DND-41 (cell line): ENCODE measurements around the gene SULT1C3.

Experiments used
- ATAC-seq: fragments of 200-7000 bp; cut with Tn5 transposase; 3 replicates; pipeline ENCODE4 v1.9.1; 2021; ENCODE audit warnings: low read depth; ENCODE audit not compliant: insufficient read depth
- DNase-seq: peaks from one replicate; pipeline ENCODE4 v3.0.0-alpha.2; 2020
- H2AFZ ChIP-seq: 2 replicates; pipeline ENCODE4 v1.6.0; 2012; ENCODE audit warnings: low read depth, low read length
- H3K27ac ChIP-seq: 2 replicates; pipeline ENCODE4 v1.5.1; 2012; ENCODE audit warnings: low read length, inconsistent platforms
- H3K27me3 ChIP-seq: fragments of 200-600 bp; sonication (generic); 2 replicates; pipeline ENCODE4 v1.6.0; 2012; ENCODE audit warnings: low read length, mild to moderate bottlenecking, inconsistent platforms; ENCODE audit not compliant: insufficient read depth, poor library complexity
- H3K36me3 ChIP-seq: 2 replicates; pipeline ENCODE4 v1.5.1; 2012; ENCODE audit warnings: low read length, inconsistent platforms; ENCODE audit not compliant: insufficient read depth
- H3K4me1 ChIP-seq: 2 replicates; pipeline ENCODE4 v1.5.1; 2012; ENCODE audit warnings: mild to moderate bottlenecking, low read length; ENCODE audit not compliant: insufficient read depth
- H3K4me2 ChIP-seq: 2 replicates; pipeline ENCODE4 v1.6.0; 2012; ENCODE audit warnings: mild to moderate bottlenecking, moderate library complexity, low read length, inconsistent platforms; ENCODE audit not compliant: insufficient read depth
- H3K4me3 ChIP-seq, 2 experiments: fragments of 200-600 bp in 1 of 2; shearing (Covaris generic) in 1 of 2; 2 replicates each; pipeline ENCODE4 v1.5.1; 2012 to 2016; ENCODE audit warnings: inconsistent platforms in 2 of 2, low read length in 2 of 2, mild to moderate bottlenecking in 2 of 2, low read depth in 1 of 2, moderate library complexity in 1 of 2
- H3K79me2 ChIP-seq: 2 replicates; pipeline ENCODE4 v1.6.0; 2012; ENCODE audit warnings: low read length, inconsistent platforms; ENCODE audit not compliant: insufficient read depth
- H3K9ac ChIP-seq: 2 replicates; pipeline ENCODE4 v1.6.0; 2012; ENCODE audit warnings: low read depth, mild to moderate bottlenecking, inconsistent platforms, low read length, moderate library complexity
- H3K9me3 ChIP-seq: 2 replicates; pipeline ENCODE4 v1.5.1; 2012; ENCODE audit warnings: low read length, moderate library complexity, mild to moderate bottlenecking, inconsistent platforms; ENCODE audit not compliant: insufficient read depth, severe bottlenecking
- H4K20me1 ChIP-seq: 2 replicates; pipeline ENCODE4 v1.6.0; 2012; ENCODE audit warnings: low read length; ENCODE audit not compliant: insufficient read depth
- EZH2 ChIP-seq: IDR thresholded peaks from 3 replicates; pipeline ENCODE4 v1.6.1; 2012; ENCODE audit warnings: borderline replicate concordance, low read depth, mild to moderate bottlenecking, moderate library complexity, low read length, inconsistent platforms; ENCODE audit not compliant: severe bottlenecking
- TF ChIP-seq, protein P1 (sequence below): IDR thresholded peaks from 2 replicates; pipeline ENCODE4 v1.5.1; 2012; ENCODE audit warnings: borderline replicate concordance, low read length, moderate library complexity, mild to moderate bottlenecking; ENCODE audit not compliant: poor library complexity, severe bottlenecking; ENCODE audit errors: extremely low read depth

Gene SULT1C3

DNA sequence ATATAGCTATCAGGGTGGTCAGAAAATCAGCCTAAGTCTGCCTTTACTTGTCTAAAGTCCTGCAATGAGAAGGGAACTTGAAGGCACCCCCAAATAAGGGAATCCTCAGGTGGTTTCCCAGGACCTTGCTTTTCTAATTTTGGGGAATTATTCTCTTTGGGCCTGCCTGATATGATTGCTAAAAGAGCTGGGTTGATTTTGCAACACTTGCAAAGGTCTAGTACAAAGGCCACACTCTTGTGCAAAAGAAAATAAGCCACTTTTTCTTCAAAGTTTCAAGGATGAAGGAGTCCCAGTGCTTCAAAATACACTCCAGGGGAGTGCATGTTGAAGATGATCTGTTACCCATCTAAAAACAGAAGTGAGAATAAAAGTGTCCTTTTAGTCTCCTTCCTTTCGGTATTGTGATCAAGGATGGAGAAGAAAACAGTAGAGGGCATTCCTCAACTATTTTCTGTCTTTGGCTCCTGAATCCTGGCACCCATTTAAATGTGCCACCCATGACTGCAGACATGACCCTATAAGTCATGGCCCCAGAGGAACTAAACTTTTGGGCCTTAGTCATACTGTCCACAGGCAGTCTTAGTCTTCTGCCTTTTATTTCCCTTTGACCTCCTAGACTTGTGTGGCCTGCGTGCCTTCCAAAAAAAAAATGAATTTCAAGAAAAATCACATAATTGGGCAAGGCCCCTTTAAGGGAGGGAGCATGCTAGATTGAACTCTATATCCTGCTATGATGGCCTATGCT, 5.1 kb downstream of the SULT1C3 start:
- Histone ChIP-seq H3K9me3 (no peaks in the 10 kb centered on the region), H3K36me3 (no peaks in the 10 kb centered on the region), H3K79me2 (no peaks in the 10 kb centered on the region), H3K9ac (no peak overlapping the region), H3K27ac (no peak overlapping the region), H3K27me3 (no peaks in the 10 kb centered on the region), H3K4me3 (no peak overlapping the region), H4K20me1 (no peaks in the 10 kb centered on the region), H3K4me2 (no peak overlapping the region), H2AFZ (no peak overlapping the region), H3K4me1 (no peaks in the 10 kb centered on the region)
- TF ChIP-seq, protein P1, sequence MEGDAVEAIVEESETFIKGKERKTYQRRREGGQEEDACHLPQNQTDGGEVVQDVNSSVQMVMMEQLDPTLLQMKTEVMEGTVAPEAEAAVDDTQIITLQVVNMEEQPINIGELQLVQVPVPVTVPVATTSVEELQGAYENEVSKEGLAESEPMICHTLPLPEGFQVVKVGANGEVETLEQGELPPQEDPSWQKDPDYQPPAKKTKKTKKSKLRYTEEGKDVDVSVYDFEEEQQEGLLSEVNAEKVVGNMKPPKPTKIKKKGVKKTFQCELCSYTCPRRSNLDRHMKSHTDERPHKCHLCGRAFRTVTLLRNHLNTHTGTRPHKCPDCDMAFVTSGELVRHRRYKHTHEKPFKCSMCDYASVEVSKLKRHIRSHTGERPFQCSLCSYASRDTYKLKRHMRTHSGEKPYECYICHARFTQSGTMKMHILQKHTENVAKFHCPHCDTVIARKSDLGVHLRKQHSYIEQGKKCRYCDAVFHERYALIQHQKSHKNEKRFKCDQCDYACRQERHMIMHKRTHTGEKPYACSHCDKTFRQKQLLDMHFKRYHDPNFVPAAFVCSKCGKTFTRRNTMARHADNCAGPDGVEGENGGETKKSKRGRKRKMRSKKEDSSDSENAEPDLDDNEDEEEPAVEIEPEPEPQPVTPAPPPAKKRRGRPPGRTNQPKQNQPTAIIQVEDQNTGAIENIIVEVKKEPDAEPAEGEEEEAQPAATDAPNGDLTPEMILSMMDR: no peak
- TF ChIP-seq EZH2: no peak
- DNase-seq (no peak), ATAC-seq (no peak)

DNA sequence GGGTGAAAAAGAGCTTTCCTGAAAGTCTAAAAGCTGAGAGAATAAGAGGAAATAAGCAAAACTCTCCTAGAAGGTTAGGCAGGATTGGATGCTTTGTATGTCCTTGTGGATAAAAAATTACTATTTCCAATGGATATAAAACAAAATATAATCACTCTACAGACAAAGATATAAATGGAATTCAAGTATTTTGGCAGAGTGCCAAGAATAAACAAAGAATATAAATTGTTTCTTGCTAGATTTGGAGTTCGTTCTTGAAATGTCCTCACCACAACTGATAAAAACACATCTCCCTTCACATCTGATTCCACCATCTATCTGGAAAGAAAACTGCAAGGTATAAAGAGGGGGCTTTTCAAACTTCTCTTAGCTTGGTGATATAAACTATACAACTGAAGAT, 13.3 kb downstream of the SULT1C3 start:
- H3K4me2 ChIP-seq: no peak overlapping the region
- H3K79me2 ChIP-seq: no peaks in the 10 kb centered on the region
- no peaks in the 10 kb centered on the region for H3K4me1 ChIP-seq
- no peaks in the 10 kb centered on the region for H3K36me3 ChIP-seq
- ATAC-seq (no peak), DNase-seq (no peak)
- TF ChIP-seq EZH2: no peak
- TF ChIP-seq, protein P1: no peak
- H2AFZ ChIP-seq: no peak overlapping the region
- H4K20me1 ChIP-seq: no peaks in the 10 kb centered on the region
- no peak overlapping the region for H3K4me3 ChIP-seq
- H3K9me3 ChIP-seq: no peaks in the 10 kb centered on the region
- no peaks in the 10 kb centered on the region for H3K27me3 ChIP-seq
- H3K9ac ChIP-seq: no peak overlapping the region
- no peak overlapping the region for H3K27ac ChIP-seq

DNA sequence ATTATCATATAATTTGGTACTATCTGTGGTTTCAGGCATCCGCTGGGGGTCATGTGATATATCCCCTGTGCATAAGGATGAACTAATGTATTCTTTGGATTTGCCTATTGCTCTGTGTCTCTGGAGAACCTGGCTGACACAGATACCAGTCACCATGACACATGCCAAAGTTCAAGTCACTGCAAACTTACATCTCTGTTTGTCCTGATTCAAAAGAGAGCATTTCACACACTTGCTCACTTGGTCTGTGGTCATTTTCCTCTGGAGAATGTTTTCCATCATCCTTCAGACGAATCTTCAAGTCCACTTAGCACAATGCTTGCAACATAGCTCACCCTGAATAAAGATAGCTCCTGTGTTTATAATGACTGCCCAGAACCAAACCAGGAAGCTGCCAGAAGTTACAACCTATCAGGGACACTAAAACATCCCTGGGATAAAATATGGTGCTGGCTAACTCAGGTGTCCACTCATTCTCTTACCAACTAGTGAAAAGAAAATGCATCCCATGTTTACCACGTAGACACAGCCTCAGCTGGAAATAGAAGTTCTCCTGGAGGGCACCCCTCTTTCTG, 18.1 kb downstream of the SULT1C3 start:
- H3K27ac ChIP-seq: no peak overlapping the region
- ATAC-seq: no peak

More for the DNA sequence above, 18.1 kb downstream of the SULT1C3 start:
- H3K4me1 ChIP-seq: no peaks in the 10 kb centered on the region
- no peaks in the 10 kb centered on the region for H3K79me2 ChIP-seq
- H3K36me3 ChIP-seq: no peaks in the 10 kb centered on the region
- H3K9ac ChIP-seq: no peak overlapping the region
- H3K27me3 ChIP-seq: no peaks in the 10 kb centered on the region
- H3K4me3 ChIP-seq: no peak overlapping the region
- no peak overlapping the region for H2AFZ ChIP-seq
- H4K20me1 ChIP-seq: no peaks in the 10 kb centered on the region
- TF ChIP-seq, protein P1: no peak
- TF ChIP-seq EZH2: no peak
- no peaks in the 10 kb centered on the region for H3K9me3 ChIP-seq
- H3K4me2 ChIP-seq: no peak overlapping the region
- DNase-seq: no peak
